D721Med (cell line): ENCODE measurements around the gene FOXD1.

Experiments
- DNase-seq: peaks from one replicate; pipeline ENCODE4 v3.0.0; 2011; ENCODE audit warnings: low spot score; ENCODE audit not compliant: insufficient read length
- FAIRE-seq: peaks from 2 replicates; lab custom pipeline; 2011; peaks lifted over from hg19 to GRCh38; lab: Jason Lieb, UNC
- CTCF ChIP-seq: IDR thresholded peaks from 2 replicates; pipeline ENCODE4 v1.5.1; 2012; ENCODE audit warnings: mild to moderate bottlenecking, control low read depth; ENCODE audit not compliant: insufficient read depth; ENCODE audit errors: missing control alignments

The FOXD1 gene

GRCh38 chr5:73448463-73449136 lies at the start of gene FOXD1:
TSS of gene FOXD1 (minus strand) at chr5:73448777. CDS start at chr5:73448362, 415 bp downstream.
- TF ChIP-seq CTCF: no peak
- DNase-seq (no peak), FAIRE-seq (no peak)

- FAIRE-seq: no peak
- no peak for TF ChIP-seq CTCF
- DNase-seq: no peak
These were observed 49.0 kb upstream of the FOXD1 start for GRCh38 chr5:73497497-73498056.

- no peak for DNase-seq
- peak; percentile 31 for TF ChIP-seq CTCF
- FAIRE-seq: no peak
These were observed 48.4 kb upstream of the FOXD1 start for GRCh38 chr5:73496984-73497457.

- TF ChIP-seq CTCF: no peak
- no peak for FAIRE-seq
- DNase-seq: no peak
These were observed 47.3 kb upstream of the FOXD1 start for GRCh38 chr5:73495772-73496335.

- FAIRE-seq: no peak
- TF ChIP-seq CTCF: no peak
- DNase-seq: no peak
These were observed 46.1 kb upstream of the FOXD1 start for GRCh38 chr5:73494721-73495120.

GRCh38 chr5:73493421-73493820 lies 44.8 kb upstream of the FOXD1 start:
- FAIRE-seq: peak; percentile 16

More at GRCh38 chr5:73493421-73493820, 44.8 kb upstream of the FOXD1 start:
- DNase-seq: no peak
- no peak for TF ChIP-seq CTCF
